Bronchial epithelial cell (primary cell): ENCODE data around the gene ISG20L2. TPM values are rescaled to one million over a fixed set of nuclear protein-coding genes. Genes with fewer than 3 reads are reported as not detected.

Experiments
- DNase-seq: peaks from one replicate; pipeline ENCODE4 v3.0.0-alpha.2; 2010; ENCODE audit warnings: low read depth
- FAIRE-seq: peaks from 2 replicates; lab custom pipeline; 2011; peaks lifted over from hg19 to GRCh38; lab: Jason Lieb, UNC
- H3K27me3 ChIP-seq: 2 replicates; pipeline ENCODE4 v1.5.1; 2011; ENCODE audit warnings: low read length; ENCODE audit not compliant: control insufficient read depth, insufficient read depth
- H3K36me3 ChIP-seq: 2 replicates; pipeline ENCODE4 v1.5.1; 2011; ENCODE audit warnings: low read length; ENCODE audit not compliant: control insufficient read depth, insufficient read depth
- H3K4me3 ChIP-seq: 2 replicates; pipeline ENCODE4 v1.5.1; 2011; ENCODE audit warnings: mild to moderate bottlenecking, low read depth, low read length, control low read depth
- CTCF ChIP-seq: IDR thresholded peaks from 2 replicates; pipeline ENCODE4 v1.5.1; 2011; ENCODE audit warnings: mild to moderate bottlenecking, moderate library complexity, low read length, control low read depth, inconsistent platforms; ENCODE audit not compliant: insufficient read depth, severe bottlenecking
- total RNA-seq: library from RNA; depleted of rRNA; stranded (reverse); fragments of >200 nt; gene quantifications from 2 replicates; pipeline ENCODE4 v1.2.1, GENCODE V29; 2014

ISG20L2 gene
- total RNA-seq, 1 donor from 2014 or later, result 7.9 TPM

DNA sequence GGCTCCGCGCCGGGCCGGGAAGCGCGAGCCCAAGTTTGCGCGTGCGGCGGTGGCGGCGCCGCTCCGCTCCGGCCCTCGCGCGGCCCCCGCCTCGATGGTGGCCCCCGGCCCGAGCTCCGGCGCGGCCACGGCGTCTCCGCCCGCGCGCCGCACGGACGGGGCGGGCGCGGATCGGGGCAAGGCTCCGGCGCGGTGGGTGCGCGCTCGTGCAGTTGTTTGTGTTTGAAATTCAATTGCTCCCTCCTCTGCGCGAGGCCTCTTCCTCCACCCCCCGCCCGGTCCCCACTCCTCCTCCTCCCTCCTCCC, 22.8 kb upstream of the ISG20L2 start, which contains the start of gene HDGF:
Gene HDGF, minus strand, starts transcription at position 225 of the 306 bp plus-strand sequence. CDS start 246 bp downstream, outside the sequence.
- DNase-seq (no peak), FAIRE-seq (no peak)
- H3K4me3 ChIP-seq, result peak within 1 kb of the TSS; percentile 71
- H3K36me3 ChIP-seq, result no peaks in the 10 kb centered on the region
- no peak for TF ChIP-seq CTCF
- no peaks in the 10 kb centered on the region for H3K27me3 ChIP-seq

- TF ChIP-seq CTCF, result no peak
- no peak for DNase-seq
- H3K4me3 ChIP-seq, result peak overlapping the region; percentile 71
- H3K27me3 ChIP-seq, result no peaks in the 10 kb centered on the region
- FAIRE-seq, result no peak
- no peaks in the 10 kb centered on the region for H3K36me3 ChIP-seq
Measured at GRCh38 chr1:156750711-156751450, 22.3 kb upstream of the ISG20L2 start.

DNA sequence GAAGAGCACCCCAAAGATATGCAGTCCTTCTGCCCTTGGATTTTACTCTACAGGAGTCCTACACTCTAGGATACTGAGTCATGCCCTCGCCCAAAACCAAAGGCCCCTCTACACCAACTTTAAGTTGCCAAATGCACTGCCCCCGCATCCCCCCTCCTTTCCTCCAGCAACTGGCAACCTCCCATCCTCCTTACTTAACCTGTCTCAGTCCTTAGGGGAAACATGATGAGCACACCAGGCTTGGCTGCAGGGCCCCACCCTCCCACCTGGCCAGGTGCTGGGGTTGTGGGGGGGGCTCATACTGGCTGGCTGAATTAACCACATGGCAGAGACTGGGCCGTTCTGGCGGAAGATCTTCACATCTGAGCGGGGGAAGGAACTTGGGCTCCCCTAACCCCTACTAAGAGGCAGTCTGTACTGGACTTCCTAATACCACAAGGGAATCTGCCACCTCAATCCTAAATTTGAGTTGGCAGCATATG, 21.7 kb upstream of the ISG20L2 start:
- H3K27me3 ChIP-seq, result no peaks in the 10 kb centered on the region
- FAIRE-seq, result no peak
- DNase-seq, result peak; percentile 93
- H3K4me3 ChIP-seq, result peak overlapping the region; percentile 71
- H3K36me3 ChIP-seq, result peaks cover 1% of the 10 kb centered on the region
- TF ChIP-seq CTCF, result no peak

DNA sequence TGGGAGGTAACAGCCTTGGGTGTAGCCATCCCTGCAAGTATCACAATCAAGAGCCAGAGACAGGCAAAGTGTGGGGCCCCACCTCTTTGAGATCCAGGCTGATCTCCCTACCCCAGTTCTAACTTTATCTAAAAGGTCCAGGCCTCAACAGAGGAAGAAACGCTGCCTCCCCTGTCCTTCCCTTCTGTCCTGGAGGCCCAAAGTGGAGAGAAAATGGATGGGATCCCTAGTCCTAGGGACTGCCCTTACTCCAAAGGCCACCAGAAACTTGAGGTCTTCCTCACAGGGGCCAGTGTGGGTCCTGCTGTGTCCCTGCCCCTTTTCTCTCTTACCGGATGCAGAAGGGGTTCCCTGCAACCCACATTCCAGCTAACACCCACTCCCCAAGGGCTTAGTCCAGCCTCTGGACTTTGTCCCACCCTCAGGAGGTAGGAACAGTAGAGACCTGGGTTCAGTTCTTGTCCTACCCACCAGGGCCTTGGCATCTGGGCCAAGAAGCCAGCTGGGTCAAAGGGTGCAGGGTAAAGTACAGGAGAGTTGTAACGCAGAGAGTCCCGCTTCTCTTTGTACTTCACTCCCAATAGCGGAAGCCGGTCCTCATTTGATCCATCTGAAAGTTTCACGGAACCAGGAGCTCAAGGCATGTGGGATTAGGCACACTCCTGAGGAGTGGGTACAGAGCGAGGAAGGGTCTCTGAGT, 21.0 kb upstream of the ISG20L2 start:
- no peak for TF ChIP-seq CTCF
- DNase-seq, result no peak
- no peak for FAIRE-seq
- Histone ChIP-seq H3K36me3 (peaks cover 4% of the 10 kb centered on the region), H3K27me3 (no peaks in the 10 kb centered on the region), H3K4me3 (peak overlapping the region; percentile 71)

DNA sequence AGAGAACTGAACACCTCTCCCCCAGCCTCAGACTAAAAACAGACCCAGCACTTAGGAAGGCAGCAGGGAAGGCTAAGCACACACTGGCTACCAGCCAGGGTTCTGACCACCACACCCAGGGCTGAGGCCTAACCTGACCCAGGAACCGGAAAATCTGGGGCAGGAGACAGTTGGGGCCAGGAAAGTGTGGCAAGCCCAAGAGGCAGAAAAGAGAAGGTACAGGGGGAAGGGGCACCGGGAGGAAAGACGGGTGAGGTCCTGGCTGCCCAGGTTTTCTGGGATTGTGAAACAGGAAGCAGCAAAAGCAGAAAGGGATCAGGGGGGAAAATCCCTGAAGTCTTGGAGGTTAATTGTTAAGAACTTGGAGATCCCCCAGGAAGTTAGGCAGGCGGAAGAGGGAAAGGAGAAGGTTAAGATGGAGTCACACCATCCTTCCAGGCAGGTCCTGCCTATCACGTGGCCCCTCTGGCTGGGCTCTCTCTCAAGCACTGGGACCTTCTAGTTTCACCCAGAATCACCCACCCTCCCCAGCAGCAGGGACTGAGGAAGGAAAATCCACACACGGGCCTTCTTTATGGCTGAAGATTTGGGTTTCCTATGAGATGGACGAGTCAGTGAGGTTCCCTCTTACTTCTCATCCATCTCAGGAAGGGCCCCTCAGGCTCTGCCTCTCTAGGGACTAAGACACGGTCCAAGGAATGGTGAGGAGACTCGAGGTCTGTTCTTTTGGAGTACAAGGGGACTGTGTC, 20.3 kb upstream of the ISG20L2 start:
- H3K4me3 ChIP-seq, result peak overlapping the region; percentile 71
- DNase-seq, result peak; percentile 90
- no peak for TF ChIP-seq CTCF

More for the DNA sequence above, 20.3 kb upstream of the ISG20L2 start:
- H3K27me3 ChIP-seq, result no peaks in the 10 kb centered on the region
- H3K36me3 ChIP-seq, result peaks cover 8% of the 10 kb centered on the region
- no peak for FAIRE-seq
